Measurements from ENCODE around the gene TNNI2.

DNA sequence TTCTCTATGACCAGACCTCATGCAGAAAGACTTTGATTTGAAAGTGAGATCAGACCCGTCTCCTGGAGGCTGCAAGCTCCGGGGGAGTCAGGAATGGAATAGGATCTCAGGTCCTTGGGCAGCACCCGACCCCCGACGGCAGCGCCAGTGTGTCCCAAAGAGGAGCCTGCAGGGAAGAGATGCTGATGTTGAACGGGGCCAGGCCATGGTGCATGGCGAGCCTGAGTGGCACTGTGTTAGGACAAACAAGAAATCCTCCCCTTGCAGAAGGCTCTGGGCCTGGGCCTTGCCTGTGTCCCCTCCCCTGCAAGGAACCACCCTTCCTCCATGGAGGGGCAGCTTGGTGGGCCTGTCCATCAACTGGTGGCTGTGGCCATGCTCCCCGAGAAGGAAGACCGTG lies 24.1 kb upstream of the TNNI2 start:
- TF ChIP-seq, protein P1, sequence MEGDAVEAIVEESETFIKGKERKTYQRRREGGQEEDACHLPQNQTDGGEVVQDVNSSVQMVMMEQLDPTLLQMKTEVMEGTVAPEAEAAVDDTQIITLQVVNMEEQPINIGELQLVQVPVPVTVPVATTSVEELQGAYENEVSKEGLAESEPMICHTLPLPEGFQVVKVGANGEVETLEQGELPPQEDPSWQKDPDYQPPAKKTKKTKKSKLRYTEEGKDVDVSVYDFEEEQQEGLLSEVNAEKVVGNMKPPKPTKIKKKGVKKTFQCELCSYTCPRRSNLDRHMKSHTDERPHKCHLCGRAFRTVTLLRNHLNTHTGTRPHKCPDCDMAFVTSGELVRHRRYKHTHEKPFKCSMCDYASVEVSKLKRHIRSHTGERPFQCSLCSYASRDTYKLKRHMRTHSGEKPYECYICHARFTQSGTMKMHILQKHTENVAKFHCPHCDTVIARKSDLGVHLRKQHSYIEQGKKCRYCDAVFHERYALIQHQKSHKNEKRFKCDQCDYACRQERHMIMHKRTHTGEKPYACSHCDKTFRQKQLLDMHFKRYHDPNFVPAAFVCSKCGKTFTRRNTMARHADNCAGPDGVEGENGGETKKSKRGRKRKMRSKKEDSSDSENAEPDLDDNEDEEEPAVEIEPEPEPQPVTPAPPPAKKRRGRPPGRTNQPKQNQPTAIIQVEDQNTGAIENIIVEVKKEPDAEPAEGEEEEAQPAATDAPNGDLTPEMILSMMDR (optimal IDR thresholded peaks at IDR 0.05 in 1 of 3, IDR thresholded peaks at IDR 0.05 in 1 of 3, conservative IDR thresholded peaks at IDR 0.05 in 1 of 3; ENCODE audit: extremely low read depth in 1 of 3, insufficient read depth in 2 of 3, low read length in 3 of 3) = no peak
- TF ChIP-seq EZH2 (IDR thresholded peaks at IDR 0.05; ENCODE audit: low read length) = no peak
